IgD-negative memory B cell (primary cell): Measurements from ENCODE around the gene CHCHD3. TPM values are rescaled to one million over a fixed set of nuclear protein-coding genes. Genes with fewer than 3 reads are reported as not detected.

ENCODE experiments used
- H3K27ac Mint-ChIP-seq, 3 donors: one replicate each; pipeline ENCODE4 v1.8.0; 2020 to 2022; ENCODE audit warnings: mild to moderate bottlenecking in 3 of 3, mixed read lengths in 3 of 3, moderate library complexity in 1 of 3
- H3K27me3 Mint-ChIP-seq: one replicate; pipeline ENCODE4 v1.8.0; 2021; ENCODE audit warnings: mixed read lengths
- H3K36me3 Mint-ChIP-seq: one replicate; pipeline ENCODE4 v1.8.0; 2020; ENCODE audit warnings: mild to moderate bottlenecking, mixed read lengths
- H3K4me1 Mint-ChIP-seq, 3 donors: one replicate each; pipeline ENCODE4 v1.8.0; 2020 to 2022; ENCODE audit warnings: mixed read lengths in 3 of 3, mild to moderate bottlenecking in 1 of 3
- H3K4me3 Mint-ChIP-seq, 4 donors: one replicate each; pipeline ENCODE4 v1.8.0; 2020 to 2022; ENCODE audit warnings: mild to moderate bottlenecking in 4 of 4, mixed read lengths in 4 of 4, moderate library complexity in 3 of 4
- H3K9me3 Mint-ChIP-seq, 3 donors: one replicate each; pipeline ENCODE4 v1.8.0; 2020 to 2021; ENCODE audit warnings: mixed read lengths in 3 of 3, mild to moderate bottlenecking in 1 of 3
- polyA plus RNA-seq: library from polyadenylated mRNA; unstranded; fragments of 300-500 nt; fragmentation: Illumina TruSeq; gene quantifications from one replicate; pipeline ENCODE4 v1.2.3, GENCODE V29; 2021

The CHCHD3 gene
- polyA plus RNA-seq, 1 donor from 2014 or later, result 62.7 TPM

DNA sequence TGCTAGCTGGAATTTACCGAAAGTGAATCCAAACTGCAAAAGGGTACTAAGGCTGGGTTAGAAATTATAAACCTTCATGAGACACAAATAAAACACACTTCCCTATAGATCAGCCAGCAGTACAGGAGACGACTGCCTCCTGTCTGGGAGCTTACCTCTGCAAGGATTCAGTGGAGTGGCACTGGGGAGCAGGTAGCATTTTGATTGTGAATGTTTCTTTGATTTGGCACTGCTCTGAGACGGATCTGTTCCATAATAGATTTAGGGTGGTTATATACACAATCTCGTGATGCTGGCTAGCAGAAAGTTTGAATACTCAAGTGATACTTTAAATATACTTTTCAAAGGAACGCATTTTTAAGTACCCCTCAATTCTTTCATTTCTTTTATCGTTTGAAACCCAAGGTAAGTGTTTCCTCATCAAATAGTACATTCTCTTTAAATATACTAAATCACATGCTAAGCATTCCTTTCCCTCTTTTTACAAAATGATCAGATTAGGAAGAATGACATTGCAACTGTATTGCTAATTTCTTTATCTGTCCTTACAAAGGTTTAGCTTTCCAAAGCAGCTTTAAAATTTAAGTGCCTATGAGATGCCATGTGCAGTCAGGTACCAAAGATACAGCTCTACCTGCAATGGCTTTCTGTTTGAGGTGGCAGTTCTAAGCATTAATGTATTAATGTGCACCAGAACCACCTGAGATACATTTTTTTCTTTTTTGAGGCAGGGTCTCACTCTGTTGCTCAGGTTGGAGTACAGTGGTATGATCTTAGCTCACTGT, 20.6 kb upstream of the CHCHD3 start:
- H3K9me3 Mint-ChIP-seq, result peaks cover 0 to 2% (median 2%) of the 10 kb centered on the region in 3 donors

DNA sequence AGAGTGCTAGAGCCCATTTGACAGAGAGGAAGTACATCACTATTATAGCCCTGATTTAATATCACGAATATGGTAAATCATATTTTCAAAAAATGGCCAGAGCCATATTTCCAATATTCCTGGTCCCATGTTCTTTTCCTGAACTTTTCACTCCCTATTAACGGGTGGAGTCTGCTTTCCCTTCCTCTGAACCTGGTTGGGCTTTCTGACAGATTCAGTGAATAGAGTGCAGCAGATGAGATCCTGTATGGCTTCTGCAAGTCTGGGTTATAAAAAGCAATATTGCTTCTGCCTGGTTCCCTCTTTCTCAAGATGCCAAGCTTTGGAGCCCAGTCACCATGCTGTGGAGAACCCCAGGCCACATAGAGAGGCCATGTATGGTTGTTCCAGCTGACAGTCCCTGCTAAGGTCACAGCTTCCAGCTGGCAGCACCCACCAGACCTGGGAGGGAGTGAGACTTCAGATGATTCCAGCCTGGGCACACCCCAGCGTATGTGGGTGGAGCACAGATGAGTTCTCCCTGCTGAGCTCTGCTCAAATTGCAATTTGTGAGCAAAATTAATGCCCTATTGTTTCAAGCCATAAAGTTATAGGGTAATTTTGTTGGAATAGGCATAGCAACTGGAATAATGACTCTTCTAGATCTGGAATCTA, 17.9 kb upstream of the CHCHD3 start:
- H3K4me3 Mint-ChIP-seq, result no peak overlapping the region
- H3K27me3 Mint-ChIP-seq, result peaks cover 10% of the 10 kb centered on the region
- H3K4me1 Mint-ChIP-seq, result no peaks in the 10 kb centered on the region
- H3K9me3 Mint-ChIP-seq, result peaks cover 0 to 2% (median 0%) of the 10 kb centered on the region in 3 donors
- H3K27ac Mint-ChIP-seq, result no peak overlapping the region
- H3K36me3 Mint-ChIP-seq, result peaks cover 2% of the 10 kb centered on the region

More for the DNA sequence above, 20.6 kb upstream of the CHCHD3 start:
- H3K27ac Mint-ChIP-seq, result no peak overlapping the region
- H3K27me3 Mint-ChIP-seq, result peaks cover 13% of the 10 kb centered on the region
- H3K36me3 Mint-ChIP-seq, result peaks cover 3% of the 10 kb centered on the region
- H3K4me1 Mint-ChIP-seq, result no peaks in the 10 kb centered on the region
- H3K4me3 Mint-ChIP-seq, result no peak overlapping the region

DNA sequence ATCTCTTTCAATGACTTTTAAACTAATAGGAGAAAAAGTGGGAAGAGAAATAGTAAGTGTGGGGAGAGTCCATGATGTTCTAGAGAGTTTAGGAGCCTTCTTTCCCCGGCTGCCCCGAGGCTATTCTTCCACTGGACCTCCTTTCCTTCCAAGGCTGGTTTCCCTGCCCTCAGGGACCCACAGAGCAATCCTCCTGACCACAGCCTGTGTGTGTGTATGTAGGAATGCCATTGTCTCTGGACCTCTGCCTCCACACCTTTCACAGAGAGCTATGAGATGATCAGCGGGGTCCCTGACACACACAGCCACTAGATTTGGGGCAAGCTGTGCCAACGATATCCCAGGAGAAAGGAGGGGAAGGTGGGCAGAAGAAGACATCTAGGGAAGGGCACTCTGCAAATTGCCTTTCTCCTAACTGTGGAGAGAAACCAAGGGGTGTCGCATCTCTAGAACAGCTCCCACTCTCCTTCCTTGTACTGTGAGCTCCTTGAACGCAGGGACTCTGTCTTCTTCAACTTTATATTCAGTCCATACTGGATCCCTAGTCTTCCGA, 13.3 kb upstream of the CHCHD3 start:
- H3K27me3 Mint-ChIP-seq, result peaks cover 7% of the 10 kb centered on the region
- H3K27ac Mint-ChIP-seq, result no peak overlapping the region
- H3K36me3 Mint-ChIP-seq, result peaks cover 2% of the 10 kb centered on the region
- no peaks in the 10 kb centered on the region for H3K4me1 Mint-ChIP-seq
- H3K9me3 Mint-ChIP-seq, result peaks cover 0 to 1% (median 0%) of the 10 kb centered on the region in 3 donors
- H3K4me3 Mint-ChIP-seq, result no peak overlapping the region

DNA sequence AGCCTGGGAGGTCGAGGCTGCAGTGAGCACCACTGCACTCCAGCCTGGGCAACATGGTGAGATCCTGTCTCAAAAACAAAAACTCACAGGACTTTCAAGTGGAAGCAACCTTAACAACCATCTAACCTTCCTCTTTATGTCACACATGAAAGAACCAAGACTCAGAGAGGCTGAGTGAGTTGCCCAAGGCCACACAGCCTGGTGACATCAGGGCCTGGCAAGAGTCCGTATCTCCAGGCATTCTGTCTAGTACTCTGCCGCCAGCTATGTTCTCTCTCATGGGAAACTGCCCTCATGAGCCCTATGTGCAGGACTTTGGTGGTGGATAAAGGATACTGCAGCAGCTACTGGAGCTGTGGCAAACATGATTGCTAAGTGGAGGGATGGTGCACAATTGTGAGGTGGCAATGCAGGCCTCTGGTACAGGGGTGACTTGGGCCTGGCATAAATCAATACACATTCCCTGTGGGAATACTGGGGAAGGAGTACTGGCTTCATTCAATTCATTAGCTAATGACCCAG, 10.1 kb upstream of the CHCHD3 start:
- Mint-ChIP-seq H3K27ac (no peak overlapping the region), H3K36me3 (peaks cover 2% of the 10 kb centered on the region), H3K27me3 (peaks cover 3% of the 10 kb centered on the region), H3K4me3 (no peak overlapping the region), H3K4me1 (no peaks in the 10 kb centered on the region), H3K9me3 (no peaks in the 10 kb centered on the region)

DNA sequence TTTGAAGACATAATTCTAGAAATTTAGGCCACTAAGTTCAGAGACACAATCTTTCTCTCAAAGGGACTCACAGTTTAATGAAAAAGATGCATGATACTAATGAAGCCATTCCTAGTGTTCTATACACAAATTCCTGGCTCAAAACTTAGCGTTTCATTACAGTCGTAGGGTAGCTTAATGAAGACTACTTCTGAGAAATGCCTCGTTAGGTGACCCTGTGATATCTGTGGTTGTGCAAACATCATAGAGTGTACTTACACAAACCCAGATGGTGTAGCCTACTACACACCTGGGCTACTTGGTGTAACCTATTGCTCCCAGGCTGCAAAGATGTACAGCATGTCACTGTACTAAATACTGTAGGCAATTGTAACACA, 488 bp upstream of the CHCHD3 start:
- Mint-ChIP-seq H3K4me1 (peaks cover 15 to 18% (median 17%) of the 10 kb centered on the region in 3 donors), H3K9me3 (no peaks in the 10 kb centered on the region), H3K36me3 (no peaks in the 10 kb centered on the region), H3K4me3 (peak overlapping the region; percentile 77 to 96 (median 93)), H3K27me3 (peaks cover 2% of the 10 kb centered on the region), H3K27ac (peak overlapping the region; percentile 81 to 98 (median 86))

DNA sequence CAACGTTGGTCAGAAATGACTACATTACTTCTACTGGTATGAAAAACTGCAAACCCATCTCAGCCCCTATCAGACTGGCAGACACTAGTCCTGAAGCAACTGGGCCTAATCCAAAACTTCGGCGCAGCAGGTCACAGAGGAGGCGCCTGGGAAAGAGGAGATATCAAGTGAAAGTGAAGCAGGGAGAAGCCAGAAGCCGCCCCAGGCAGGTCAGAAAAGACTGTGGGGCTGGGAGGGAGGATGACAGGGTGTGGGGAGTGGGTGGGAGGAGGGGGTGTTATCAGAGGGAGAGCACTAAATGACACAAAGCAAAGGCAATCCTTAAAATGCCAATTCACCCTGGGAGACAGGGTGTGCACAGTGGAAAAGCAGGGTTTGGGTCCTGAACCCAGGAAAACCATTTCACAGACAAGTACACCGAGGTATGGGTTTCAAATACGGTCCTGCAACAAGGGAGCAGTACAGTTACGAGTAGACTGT, 731 bp downstream of the CHCHD3 start:
- Mint-ChIP-seq H3K27ac (peak overlapping the region; percentile 81 to 98 (median 86)), H3K4me3 (peak overlapping the region; percentile 77 to 96 (median 93)), H3K4me1 (peaks cover 17 to 26% (median 23%) of the 10 kb centered on the region in 3 donors), H3K36me3 (peaks cover 6% of the 10 kb centered on the region), H3K27me3 (peaks cover 2% of the 10 kb centered on the region), H3K9me3 (no peaks in the 10 kb centered on the region)

DNA sequence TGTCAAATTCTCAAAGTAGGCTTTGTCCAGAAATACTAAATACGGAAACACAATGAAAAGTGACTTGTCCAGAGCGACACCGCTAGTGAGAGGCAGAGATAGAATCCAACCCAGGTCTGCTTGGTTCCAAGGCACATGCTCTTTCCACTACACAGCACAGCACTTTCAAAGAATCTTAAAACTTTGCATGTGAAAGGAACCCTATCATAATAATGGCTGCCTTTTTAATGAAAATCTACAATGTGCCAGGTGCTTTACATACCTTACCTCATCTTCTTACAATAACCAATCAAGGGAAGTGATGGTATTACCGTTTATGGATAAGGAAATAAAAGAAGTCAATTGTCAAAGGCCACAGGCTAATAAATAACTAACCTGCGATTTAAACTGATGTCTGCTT, 2.6 kb downstream of the CHCHD3 start:
- H3K27ac Mint-ChIP-seq, result peak overlapping the region in 2 of 3 donors; percentile 3 to 9
- H3K27me3 Mint-ChIP-seq, result no peaks in the 10 kb centered on the region

DNA sequence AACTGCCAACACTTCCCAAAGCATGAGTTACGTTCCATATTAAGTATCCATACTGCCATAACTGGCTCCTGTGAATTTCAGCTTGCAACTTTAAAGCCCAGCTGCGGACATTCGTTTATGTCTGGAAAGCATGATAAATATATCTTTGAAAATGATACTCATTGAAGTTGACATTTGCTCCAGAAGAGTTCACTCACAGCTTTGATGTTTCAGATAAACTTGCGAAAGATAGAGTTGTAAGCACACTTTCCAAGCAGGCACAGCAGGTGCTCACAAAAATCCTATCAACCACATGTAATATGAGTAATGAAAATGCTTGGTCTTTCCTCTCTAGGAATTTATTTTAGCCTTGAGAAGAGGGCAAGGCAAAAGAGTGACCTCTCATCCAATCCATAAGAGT, 4.5 kb downstream of the CHCHD3 start:
- no peak overlapping the region for H3K27ac Mint-ChIP-seq
- no peaks in the 10 kb centered on the region for H3K27me3 Mint-ChIP-seq
- H3K9me3 Mint-ChIP-seq, result no peaks in the 10 kb centered on the region
- H3K36me3 Mint-ChIP-seq, result peaks cover 13% of the 10 kb centered on the region
- peak overlapping the region in 1 of 4 donors; percentile 31 for H3K4me3 Mint-ChIP-seq
- H3K4me1 Mint-ChIP-seq, result peaks cover 27 to 48% (median 48%) of the 10 kb centered on the region in 3 donors

More for the DNA sequence above, 2.6 kb downstream of the CHCHD3 start:
- Mint-ChIP-seq H3K4me1 (peaks cover 19 to 38% (median 34%) of the 10 kb centered on the region in 3 donors), H3K36me3 (peaks cover 6% of the 10 kb centered on the region), H3K4me3 (peak overlapping the region in 1 of 4 donors; percentile 77), H3K9me3 (no peaks in the 10 kb centered on the region)

DNA sequence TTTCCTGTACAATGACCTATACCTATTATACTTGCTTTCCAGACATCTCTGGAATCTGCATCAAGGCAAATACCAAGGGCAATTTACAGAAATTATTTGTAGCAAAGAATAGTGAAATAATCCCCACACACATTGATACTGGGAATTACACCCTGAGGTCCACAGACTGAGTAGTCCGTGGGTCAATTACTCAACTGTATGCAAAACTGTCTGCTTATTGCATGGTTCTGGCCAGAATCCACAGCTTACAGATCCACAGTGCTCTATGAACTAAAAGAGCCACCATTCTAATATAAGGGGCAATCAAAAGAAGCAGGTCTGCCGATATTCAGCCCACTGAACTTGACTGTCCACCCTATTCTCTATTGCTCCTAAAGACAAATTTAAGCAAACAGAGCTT, 5.7 kb downstream of the CHCHD3 start:
- Mint-ChIP-seq H3K27ac (peak overlapping the region in 1 of 3 donors; percentile 42), H3K36me3 (peaks cover 13% of the 10 kb centered on the region), H3K27me3 (no peaks in the 10 kb centered on the region), H3K4me1 (peaks cover 23 to 53% (median 49%) of the 10 kb centered on the region in 3 donors), H3K9me3 (no peaks in the 10 kb centered on the region), H3K4me3 (peak overlapping the region in 1 of 4 donors; percentile 33)

DNA sequence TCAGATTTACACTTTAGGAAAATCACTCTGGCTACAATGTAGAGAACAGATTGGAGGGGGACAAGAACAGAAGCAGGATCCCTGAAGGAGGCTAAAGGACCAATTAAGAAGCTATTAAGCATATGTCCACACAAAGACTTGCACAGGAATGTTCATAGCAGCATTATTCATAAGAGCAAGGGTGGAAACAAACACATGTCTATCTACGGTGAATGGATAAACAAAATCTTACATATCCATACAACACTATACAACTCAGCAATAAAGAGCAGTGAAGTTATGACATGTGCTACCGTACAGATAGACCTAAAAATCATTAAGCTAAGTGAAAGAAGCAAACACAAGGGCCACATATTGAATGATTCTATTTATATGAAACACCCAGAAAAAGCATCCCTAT, 10.4 kb downstream of the CHCHD3 start:
- Mint-ChIP-seq H3K27ac (no peak overlapping the region), H3K27me3 (no peaks in the 10 kb centered on the region), H3K9me3 (no peaks in the 10 kb centered on the region), H3K36me3 (peaks cover 24% of the 10 kb centered on the region), H3K4me3 (no peak overlapping the region), H3K4me1 (peaks cover 12 to 43% (median 39%) of the 10 kb centered on the region in 3 donors)

DNA sequence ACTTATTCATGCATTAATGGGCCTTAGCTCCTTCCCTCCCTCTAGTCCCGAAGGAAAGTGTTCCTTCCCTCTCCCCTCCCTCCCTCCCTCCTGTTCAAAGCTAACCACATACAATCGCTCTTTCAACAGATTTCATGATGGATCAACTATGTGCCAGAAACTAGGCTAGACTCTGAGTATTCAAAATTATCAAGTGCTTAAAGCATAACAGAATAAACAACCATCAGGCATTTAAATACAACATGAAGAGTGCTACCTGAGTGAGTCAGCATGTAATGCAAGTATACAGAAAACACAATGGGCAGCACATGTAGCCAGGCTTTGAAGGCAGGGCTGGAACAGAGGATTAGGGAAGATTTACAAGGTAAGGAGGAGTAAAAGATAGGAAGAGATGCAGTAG, 11.3 kb downstream of the CHCHD3 start:
- H3K27me3 Mint-ChIP-seq, result no peaks in the 10 kb centered on the region
- peaks cover 12 to 38% (median 37%) of the 10 kb centered on the region in 3 donors for H3K4me1 Mint-ChIP-seq
- no peaks in the 10 kb centered on the region for H3K9me3 Mint-ChIP-seq
- H3K36me3 Mint-ChIP-seq, result peaks cover 24% of the 10 kb centered on the region
- H3K27ac Mint-ChIP-seq, result no peak overlapping the region
- no peak overlapping the region for H3K4me3 Mint-ChIP-seq

DNA sequence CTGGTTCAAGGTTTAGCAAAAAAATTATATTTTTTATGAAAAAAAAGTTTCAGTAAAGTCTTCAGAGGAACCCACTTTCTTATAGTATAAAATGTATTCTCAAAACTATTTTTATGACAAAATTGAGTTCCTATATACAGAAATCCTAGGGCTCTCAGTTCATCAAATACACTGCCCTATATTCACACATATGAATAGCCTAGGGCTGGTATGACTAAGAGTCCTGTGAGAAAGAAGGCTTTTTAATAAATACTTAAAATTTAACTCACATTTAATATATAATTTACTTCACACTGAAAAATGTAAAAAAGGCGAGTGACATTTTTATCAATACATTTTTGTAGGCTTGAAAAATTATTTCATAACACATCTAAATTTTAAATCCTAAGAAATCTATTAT, 16.6 kb downstream of the CHCHD3 start:
- Mint-ChIP-seq H3K4me1 (peaks cover 5 to 22% (median 10%) of the 10 kb centered on the region in 3 donors), H3K27ac (no peak overlapping the region), H3K27me3 (no peaks in the 10 kb centered on the region), H3K9me3 (peaks cover 0 to 2% (median 0%) of the 10 kb centered on the region in 3 donors), H3K36me3 (peaks cover 20% of the 10 kb centered on the region), H3K4me3 (no peak overlapping the region)

DNA sequence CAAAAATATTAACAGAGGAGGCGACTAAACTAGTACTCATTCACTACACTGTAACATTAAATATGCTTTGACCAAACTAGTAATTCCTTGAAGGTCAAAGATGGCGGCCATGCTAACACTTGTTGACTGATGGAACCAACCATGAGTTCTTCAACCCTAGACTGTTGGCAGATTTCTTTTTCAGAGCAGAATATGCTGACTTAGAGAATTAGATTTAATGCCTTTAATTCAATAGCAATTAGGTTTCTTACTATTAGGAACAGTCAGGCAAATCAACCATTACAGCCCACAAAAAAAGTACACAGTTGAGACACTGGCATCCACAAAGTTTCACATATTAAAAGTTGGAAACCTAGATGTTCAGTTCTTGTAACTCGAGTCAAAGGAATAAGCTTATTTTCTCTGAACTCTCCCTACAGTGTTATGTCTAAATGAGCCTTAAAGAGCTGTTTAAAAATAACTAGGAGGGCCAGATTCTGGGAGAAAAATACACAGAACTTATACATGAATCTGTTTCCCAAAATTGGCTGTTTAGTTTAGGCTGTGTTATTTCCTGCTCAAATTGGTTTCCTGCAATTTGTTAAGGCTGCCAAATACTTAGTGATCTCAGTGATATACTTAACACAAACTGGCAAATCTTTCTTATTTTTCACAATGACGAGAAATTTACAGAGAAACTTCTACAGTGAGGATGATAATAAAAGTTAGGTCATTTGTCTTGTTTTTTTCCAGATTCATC, 17.6 kb downstream of the CHCHD3 start:
- Mint-ChIP-seq H3K36me3 (peaks cover 24% of the 10 kb centered on the region), H3K27ac (peak overlapping the region in 1 of 3 donors; percentile 25), H3K9me3 (peaks cover 0 to 2% (median 0%) of the 10 kb centered on the region in 3 donors), H3K4me3 (no peak overlapping the region), H3K4me1 (peaks cover 14 to 31% (median 21%) of the 10 kb centered on the region in 3 donors), H3K27me3 (no peaks in the 10 kb centered on the region)

DNA sequence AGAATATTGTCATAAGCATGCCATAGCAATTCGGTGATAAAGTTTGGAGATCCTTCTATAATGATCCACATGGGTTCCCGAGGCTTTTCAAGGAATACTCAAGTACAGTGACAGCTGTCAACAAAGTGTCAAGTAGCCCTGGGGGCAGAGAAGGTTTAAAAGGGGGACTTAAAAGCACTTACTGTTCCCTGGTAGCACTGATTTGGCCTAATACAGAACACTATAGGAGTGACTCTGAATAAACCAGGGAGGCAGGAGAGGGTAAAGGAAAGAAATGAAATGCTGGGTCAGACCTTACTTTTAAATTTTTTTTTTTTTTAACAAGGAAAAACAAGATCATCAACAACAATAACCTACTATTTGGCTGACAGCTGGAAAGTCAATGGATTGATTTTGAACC, 20.1 kb downstream of the CHCHD3 start:
- Mint-ChIP-seq H3K27ac (no peak overlapping the region), H3K9me3 (peaks cover 0 to 2% (median 0%) of the 10 kb centered on the region in 3 donors), H3K27me3 (no peaks in the 10 kb centered on the region), H3K4me1 (peaks cover 18 to 27% (median 25%) of the 10 kb centered on the region in 3 donors), H3K36me3 (peaks cover 11% of the 10 kb centered on the region), H3K4me3 (no peak overlapping the region)
